NK-92 treated with Interleukin-12 subunit alpha and Interleukin-12 subunit beta, amount 100 ng/mL, for 24 hours (cell line): Measurements from ENCODE around the gene WDR12.
A peak's percentile ranks its signal among the peaks of the same experiment; 100 is the strongest.
"Not testable (repeated sequence)": the region's sequence is repeated elsewhere in the genome, so short reads cannot be mapped to it uniquely, and the experiment has no call there.

Source experiments
- DNase-seq: peaks from one replicate; lab custom pipeline; 2025; lab: John Stamatoyannopoulos, UW

Gene WDR12

DNA sequence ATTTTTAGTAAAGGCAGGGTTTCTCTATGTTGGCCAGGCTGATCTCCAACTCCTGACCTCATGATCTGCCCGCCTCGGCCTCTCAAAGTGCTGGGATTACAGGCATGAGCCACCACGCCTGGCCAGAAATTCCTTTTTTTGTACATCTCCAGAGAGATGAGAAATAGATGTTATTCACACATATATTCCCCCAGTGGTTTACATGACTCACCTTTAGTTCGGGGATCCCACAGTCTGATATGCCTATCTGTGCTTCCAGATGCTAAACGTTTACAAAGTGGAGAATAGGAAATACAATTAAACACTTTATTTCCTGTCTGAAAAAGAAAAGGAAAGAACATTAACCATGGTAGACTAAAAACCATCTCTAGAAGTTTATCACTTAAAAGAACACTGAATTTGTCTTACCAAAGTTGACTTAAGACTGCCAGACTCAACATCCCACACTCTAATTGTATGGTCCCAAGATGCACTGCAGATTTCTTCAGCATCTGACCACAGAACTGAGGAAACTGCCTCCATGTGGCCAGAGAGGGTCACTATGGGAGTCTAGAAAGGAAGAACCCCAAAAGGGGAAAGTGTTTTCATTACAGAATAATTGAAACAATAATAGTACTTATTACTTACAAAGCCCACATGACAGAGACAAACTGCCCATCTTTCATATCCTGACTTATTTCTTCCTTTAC is 27.3 kb downstream of the WDR12 start:
- no peak for DNase-seq

DNA sequence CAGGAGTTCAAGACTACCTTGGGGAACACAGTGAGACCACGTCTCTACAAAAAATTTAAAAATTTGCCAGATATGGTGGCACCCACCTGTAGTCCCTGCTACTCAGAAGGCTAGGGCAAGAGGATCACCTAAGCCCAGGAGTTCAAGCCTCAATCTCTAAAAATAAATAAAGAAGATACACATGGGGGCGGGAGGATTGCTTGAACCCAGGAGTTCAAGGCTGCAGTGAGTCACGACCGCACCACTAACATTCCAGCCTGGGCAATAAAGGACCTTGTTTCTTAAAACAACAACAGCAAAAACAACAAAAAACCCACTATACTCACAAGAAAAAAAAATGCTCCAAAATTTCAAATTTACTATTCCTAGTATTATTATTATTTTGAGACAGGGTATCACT is 29.9 kb downstream of the WDR12 start:
- DNase-seq = no peak

DNA sequence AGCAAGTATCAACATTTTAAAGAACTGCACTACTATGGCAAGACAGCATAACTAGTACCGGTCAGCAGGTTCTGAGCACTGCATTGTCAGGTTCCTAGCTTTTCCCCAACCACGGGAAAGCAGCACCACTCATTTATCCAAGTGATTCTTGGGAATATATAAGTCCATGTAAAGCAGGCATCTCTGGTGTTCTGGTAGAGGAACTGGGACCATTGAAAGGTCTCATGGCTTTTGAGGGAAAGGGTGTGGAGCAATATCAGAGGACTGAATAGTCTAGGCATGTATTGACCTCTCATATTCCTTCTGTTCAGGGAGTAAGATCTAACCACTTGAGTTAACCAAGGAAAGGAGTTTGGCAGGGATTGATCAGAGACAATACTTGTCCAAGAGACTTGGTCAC is 33.8 kb downstream of the WDR12 start:
- DNase-seq = no peak

DNA sequence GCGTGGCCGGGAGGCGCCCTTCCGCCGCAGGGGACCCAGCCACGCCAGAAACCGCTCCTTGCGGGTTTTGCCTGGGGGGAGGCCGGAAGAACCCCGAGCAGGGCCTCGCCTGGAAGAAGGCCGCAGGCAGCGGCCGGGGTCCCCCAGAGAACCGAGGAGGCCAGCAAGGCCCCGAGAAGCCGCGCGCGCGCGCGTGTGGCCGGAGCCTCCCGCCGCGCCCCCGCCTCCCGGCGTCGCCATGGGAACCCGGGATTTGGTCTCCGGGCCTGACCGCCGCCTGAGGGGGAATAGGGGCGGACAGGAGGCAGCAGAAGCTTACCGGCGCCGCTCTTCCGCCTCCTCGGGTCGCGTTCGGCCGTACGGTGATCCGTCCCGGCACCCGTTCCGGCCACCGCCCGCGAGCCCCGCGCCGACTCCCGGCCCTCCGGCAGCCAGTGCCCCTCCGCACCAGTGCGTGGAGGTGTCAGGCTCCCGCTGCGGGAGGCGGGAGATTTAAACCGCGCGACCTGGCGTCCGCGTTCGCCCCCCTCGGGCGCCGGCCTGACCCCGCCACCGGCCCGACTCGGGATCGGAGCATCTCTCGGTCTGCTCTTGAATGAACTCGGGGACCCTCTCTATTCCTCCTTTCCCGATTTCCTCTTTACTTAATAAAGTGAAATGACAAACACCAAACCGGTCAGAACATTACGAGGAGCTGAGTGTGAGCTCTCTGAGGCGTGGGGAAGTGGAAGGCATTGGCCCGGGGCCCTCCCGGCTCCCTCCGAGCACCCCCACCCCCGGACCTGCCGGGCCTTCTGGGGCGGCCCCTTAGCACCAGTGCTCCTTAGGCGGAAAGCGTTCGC is 40.0 kb downstream of the WDR12 start, which contains the start of gene ICA1L:
ICA1L (minus strand) TSS at position 467 of the 842 bp plus-strand sequence. CDS start 42,757 bp downstream, outside the sequence.
- peak; percentile 54 for DNase-seq

DNA sequence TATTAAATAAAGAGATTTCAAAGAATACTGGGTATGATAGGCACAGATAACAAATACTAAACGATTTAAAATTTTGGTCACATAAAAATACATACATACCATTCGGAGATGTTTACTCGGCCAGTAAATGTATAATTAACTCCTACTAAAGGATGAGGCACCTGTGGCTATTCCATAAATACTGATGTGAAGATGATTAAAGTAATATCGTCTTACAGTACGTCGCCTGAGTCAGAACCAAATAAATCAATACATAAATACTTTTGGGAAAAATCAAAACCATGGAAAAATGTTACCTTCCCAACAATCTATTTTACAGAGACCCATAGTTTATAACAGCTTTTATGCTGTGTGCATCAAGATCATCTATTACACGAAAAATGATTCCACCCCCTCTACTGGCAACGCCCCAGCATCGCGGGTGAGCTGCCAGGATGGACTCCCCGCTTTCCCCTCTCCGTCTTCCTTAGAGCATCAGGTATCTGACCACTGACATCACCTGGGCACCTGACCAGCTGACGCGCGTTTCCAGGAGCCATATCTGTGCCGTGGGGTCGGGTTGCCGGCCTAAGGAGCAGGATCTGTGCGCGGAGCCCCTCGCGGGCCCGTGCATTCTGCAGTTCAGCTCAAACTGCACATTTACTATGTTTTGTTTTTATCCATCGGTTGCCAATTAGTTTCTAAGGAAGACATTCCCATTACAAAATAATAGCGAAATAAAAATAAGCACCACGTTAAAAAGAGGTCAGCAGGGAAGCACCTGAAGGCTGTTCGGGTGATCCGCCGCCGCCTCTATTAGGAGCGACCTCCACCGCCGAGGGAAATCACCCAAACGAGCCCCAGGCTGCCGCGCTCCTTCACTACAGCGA is 40.8 kb downstream of the WDR12 start:
- peak; percentile 38 for DNase-seq

DNA sequence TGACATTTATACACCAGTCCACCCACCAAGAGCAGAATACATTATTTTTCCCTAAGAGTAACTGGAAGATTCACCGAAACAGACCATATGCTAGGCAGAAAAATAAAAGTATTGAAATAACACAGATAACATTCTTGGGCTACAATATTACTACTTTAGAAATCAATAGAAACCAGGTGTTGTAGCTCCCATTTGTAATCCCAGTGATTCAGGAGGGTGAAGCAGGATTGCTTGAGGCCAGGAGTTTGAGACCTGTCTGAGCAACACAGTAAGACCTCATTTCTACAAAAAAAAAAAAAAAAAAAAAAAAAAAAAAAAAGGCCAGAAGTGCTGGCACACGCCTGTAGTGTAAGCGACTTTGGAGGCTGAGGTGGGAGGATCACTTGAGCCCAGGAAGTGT is 49.5 kb downstream of the WDR12 start:
- no peak for DNase-seq

DNA sequence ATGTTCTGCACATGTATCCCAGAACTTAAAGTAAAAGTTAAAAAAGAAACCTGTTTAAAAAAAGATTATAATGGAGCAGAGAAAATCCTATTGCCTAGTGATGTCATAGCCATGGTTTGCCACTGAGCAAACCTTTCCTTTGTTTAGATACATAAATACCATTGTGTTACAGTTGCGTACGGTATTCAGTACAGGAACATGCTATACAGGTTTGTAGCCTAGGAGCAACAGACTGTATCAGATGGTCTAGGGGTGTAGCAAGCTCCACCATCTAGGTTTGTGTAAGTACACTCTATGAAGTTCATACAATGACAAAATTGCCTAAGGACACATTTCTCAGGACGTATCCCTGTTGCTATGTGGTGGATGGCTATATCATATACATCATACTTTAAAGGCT is 52.9 kb downstream of the WDR12 start:
- no peak for DNase-seq

DNA sequence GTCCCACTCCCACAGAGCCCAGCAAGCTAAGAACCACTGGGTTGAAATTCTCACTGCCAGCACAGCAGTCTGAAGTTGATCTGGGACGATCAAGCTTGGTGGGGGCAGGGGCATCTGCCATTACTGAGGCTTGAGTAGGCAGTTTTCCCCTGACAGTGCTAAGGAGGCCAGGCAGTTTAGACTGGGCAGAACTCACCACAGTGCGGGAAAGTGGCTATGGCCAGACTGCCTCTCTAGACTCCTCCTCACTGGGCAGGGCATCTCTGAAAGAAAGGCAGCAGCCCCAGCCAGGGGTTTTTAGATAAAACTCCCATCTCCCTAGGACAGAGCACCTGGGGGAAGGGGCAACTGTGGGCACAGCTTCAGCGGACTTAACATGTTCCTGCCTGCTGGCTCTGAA is 62.1 kb downstream of the WDR12 start:
- not testable (repeated sequence) for DNase-seq

DNA sequence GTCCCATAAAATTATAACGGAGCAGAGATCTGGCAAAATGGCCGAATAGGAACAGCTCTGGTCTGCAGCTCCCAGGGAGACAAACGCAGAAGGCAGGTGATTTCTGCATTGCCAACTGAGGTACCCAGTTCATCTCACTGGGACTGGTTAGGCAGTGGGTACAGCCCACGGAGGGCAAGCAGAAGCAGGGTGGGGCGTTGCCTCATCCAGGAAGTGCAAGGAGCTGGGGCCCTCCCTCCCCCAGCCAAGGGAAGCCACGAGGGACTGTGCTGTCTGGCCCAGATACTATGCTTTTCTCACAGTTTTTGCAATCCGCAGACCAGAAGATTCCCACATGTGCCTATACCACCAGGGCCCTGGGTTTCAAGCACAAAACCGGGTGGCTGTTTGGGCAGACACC is 62.7 kb downstream of the WDR12 start:
- DNase-seq = no peak

DNA sequence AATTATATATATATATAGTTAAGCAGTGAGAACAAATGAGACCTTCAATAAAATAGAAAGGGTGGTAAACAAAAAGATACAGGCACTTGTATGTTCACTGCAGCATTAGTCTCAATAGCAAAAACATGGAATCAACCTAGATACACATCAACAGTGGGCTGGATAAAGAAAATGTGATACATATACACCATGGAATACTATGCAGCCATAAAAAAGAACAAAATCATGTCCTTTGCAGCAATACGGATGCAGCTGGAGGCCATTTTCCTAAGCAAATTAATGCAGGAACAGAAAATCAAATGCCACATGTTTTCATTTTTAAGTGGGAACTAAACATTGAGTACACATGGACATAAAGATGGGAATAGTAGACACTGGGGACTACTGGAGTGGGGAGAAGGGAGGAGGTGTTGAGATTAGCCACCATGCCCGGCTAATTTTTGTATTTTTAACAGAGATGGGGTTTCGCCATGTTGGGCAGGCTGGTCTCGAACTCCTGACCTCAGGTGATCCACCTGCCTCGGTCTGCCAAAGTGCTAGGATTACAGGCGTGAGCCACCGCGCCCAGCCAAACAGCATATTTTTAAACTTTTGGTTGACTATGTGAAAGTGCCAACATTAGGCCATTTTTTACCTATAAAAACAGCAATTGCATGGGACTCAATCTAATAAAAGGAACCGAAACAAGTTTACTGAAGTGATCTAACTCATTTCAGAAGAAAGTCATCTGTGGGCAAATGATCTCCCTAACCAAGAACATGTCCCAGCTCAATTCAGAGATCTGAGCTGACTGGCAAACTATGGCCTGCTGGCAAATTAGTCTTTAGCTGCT is 63.6 kb downstream of the WDR12 start:
- no peak for DNase-seq

DNA sequence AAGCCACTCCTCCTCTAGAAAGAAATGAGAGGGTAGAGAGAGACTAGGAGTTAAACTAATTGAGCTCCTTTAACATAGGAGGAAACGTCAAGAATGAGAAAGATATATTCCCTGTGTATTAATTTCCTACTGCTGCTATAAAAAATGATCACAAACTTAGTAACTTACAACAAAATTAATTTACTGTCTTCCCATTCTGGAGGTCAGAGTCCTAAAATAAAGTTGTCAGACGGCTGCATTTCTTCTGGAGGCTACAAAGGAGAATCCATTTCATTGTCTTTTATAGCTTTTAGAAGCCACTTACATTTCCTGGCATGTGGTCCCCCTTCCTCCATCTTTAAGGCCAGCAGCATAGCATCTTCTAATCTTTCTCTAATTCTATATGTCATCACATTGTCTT is 66.8 kb downstream of the WDR12 start:
- DNase-seq = no peak

DNA sequence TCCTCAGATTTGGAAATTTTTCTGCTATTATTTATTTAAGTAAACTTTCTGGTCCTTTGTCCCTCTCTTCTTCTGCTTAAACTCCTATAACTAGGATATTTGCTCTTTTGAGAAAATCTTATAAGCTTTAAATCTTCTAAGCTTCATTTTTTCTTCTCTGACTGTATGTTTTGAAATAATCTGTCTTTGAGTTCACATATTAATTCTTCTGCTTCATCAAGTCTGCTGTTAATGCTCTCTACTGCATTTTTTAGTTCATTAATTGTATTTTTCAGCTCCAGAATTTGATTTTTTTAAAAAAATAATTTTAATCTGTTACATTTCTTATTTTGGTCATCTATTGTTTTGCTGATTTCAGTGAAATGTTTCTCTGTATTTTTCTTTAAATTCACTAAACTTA is 68.8 kb downstream of the WDR12 start:
- DNase-seq = no peak

DNA sequence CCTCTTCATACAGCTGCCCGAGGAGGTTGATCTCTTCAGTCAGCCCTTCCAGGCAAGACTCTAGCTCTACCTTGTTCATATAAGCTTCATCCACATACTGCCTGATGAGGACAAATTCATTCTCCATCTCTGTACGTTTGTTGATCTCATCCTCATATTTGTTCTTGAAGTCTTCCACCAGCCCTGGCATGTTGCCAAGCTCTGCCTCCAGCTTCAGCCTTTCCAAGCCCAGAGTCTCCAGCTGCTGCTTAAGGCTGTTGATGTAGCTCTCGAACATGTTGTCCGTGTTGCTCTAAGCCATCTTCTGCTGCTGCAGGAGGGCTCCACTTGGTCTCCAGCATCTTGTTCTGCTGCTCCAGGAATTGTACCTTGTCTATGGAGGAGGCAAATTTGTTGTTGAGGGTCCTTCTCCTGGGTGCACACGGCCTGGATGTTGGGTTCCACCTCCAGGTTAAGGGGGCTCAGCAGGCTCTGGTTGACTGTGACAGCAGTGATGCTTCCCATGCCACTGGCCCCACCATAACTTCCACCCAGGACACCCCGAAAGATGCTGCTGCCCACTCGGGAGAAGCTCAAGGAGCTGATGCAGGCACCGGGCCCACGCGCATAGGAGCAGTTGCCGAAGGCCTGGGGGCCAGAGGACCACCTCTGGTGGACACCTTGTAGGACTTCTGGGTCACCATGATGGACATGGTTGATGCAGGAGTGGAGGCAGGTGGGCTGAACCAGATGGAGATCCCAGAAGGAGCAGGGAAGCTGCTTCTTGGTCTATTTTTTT is 70.2 kb downstream of the WDR12 start:
- DNase-seq = no peak

DNA sequence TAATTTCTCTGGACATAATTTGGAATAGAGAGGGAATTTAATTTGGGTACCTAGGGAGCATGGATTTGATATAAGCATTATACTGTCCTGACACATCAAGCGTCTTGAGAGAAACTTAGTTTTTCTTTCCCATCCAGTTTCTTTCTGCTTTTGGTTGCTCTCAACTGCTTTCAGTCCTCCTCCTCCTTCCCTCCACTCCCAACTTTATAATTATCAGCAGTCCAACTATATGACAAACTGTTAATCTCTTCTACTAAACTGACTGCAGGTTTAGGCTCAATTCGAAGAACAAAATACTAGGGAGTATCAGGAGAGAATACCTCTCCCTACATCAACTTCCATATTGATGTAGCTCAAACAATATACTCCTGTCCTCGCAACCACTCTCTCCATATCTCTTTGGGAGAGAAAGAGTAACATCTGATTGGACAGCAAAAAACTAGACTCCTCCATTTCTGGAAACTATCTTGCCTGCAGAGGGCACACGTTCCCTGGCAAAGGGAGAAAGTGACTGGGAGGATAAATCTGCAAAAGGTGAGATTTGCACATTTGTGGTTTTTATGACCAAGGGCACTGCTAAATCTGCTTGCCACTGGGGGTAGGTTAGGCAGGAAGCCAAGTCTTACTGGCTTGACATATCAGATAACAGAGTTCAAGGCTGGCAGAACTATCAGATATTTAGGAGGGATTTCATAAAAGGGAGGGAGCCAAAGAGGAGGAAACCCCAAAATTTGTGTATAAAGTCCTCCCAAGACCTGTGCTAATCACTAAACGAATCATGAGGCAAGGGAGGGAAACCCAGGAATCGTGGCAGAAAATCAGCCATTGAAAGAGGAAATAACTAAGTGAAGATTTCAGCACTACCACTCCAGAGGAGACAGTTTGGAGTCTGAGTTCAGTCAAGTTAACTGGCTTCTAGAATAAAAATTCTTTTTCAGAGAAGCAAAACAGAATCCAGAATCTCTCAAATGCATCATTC is 79.9 kb downstream of the WDR12 start:
- peak; percentile 39 for DNase-seq

DNA sequence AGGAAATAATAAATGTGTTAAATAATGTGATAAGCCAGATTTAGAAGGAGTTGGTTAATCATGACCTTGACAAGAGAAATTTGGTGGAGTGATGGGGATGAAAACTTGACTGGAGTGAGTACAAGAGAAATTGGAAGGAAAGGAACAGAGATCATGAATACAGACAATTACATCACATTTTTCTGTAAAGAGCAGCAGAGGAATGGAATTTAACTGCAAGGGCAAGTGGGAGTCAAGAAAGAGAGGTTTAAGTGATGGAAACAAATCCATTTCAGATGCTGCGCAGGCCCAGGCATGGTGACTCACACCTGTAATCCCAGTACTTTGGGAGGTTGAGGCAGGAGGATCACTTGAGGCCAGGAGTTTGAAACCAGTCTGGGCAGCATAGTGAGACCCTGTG is 86.6 kb downstream of the WDR12 start:
- DNase-seq = no peak
